Right cardiac atrium (tissue), 5 donors: ENCODE data around the gene ASF1B. TPM values are rescaled to one million over a fixed set of nuclear protein-coding genes. Genes with fewer than 3 reads are reported as not detected.

Source experiments
- ATAC-seq, 2 donors: fragments of 200-7000 bp; cut with Tn5 transposase; one replicate each; pipeline versions ENCODE4 v1.8.0 to v1.9.1; 2020; ENCODE audit warnings: moderate library complexity in 2 of 2, mild to moderate bottlenecking in 1 of 2
- DNase-seq, 3 donors: peaks; one replicate each; pipeline ENCODE4 v3.0.0-alpha.2; 2020
- H3K27ac ChIP-seq: one replicate; pipeline ENCODE4 v1.5.1; 2013; ENCODE audit warnings: mild to moderate bottlenecking, low read length, control low read depth, moderate library complexity
- H3K27me3 ChIP-seq: one replicate; pipeline ENCODE4 v1.6.1; 2013; ENCODE audit not compliant: control insufficient read depth, insufficient read depth
- H3K4me1 ChIP-seq: one replicate; pipeline ENCODE4 v1.6.1; 2013; ENCODE audit warnings: low read length; ENCODE audit not compliant: control insufficient read depth, insufficient read depth
- H3K4me3 ChIP-seq: one replicate; pipeline ENCODE4 v1.5.1; 2013; ENCODE audit warnings: low read length, control low read depth
- H3K9me3 ChIP-seq: one replicate; pipeline ENCODE4 v1.6.1; 2013; ENCODE audit warnings: low read length; ENCODE audit not compliant: control insufficient read depth
- WGBS: extraction: QIAGEN DNeasy Blood & Tissue Kit; methylation state at CpG from one replicate; pipeline ENCODE4 v1.1.7; 2013; 5-methylcytosine and 5-hydroxymethylcytosine counted together
- intact Hi-C, 4 donors: fragments of 100-400 bp; cut with DNase I; formaldehyde crosslinking; loops; one replicate each; pipeline versions ENCODE4 v1.11.0 to v1.14.0; 2022 to 2023
- polyA plus RNA-seq: library from polyadenylated mRNA; stranded (reverse); fragments of 200-250 nt; gene quantifications from one replicate; pipeline ENCODE4 v1.2.3, GENCODE V29; 2013
- total RNA-seq, 4 donors: library from RNA; stranded (reverse); fragmentation: NEBNext Ultra II Directional; extraction: Animal tissue kit (Norgen Biotek cat#: 25700); gene quantifications; one replicate each; pipeline ENCODE4 v1.2.1, GENCODE V29; 2021
- donor health status: healthy with polysubstance abuse.
- donor health status: DM: no; HTN: yes; CAD: no.
- donor health status: DM: no; HTN: no; CAD: no.
- donor health status: DM: no; HTN: yes; CAD: no; lungs with severe emphysema.
- donor health status: DM: yes; HTN: yes; CAD: no.

ASF1B gene
- total and polyA plus RNA-seq, 5 donors: 0.29 to 1.4 (median 1.0) TPM

- H3K27me3 ChIP-seq: no peaks in the 10 kb centered on the region
- peak overlapping the region; percentile 98 for H3K27ac ChIP-seq
- intact Hi-C loops: loop anchor here in 1 of 4 donors (5.0 kb wide), 1 partner anchor 36 kb away; the partner anchor contains the start of gene PRKACA
- no peaks in the 10 kb centered on the region for H3K9me3 ChIP-seq
- WGBS: under 1% methylated on average over 50 of the region's 50 CpGs
- DNase-seq: peak; percentile 99
- peak overlapping the region; percentile 90 for H3K4me3 ChIP-seq
- H3K4me1 ChIP-seq: peaks cover 4% of the 10 kb centered on the region
- peak; percentile 95 for ATAC-seq
Observed at GRCh38 chr19:14080887-14081796, 55.2 kb downstream of the ASF1B start.

GRCh38 chr19:14078411-14078810 is 58.0 kb downstream of the ASF1B start:
- Histone ChIP-seq H3K4me3 (no peak overlapping the region), H3K9me3 (no peaks in the 10 kb centered on the region), H3K4me1 (peaks cover 4% of the 10 kb centered on the region), H3K27ac (no peak overlapping the region), H3K27me3 (no peaks in the 10 kb centered on the region)
- DNase-seq (no peak), ATAC-seq (no peak)
- intact Hi-C loops: no loop called here
- WGBS: 58% methylated on average over 2 of the region's 2 CpGs

GRCh38 chr19:14073925-14074838 is 62.2 kb downstream of the ASF1B start:
- ATAC-seq (peak; percentile 2 to 3), DNase-seq (peak in 2 of 3 donors; percentile 71 to 72)
- peak overlapping the region; percentile 84 for H3K27ac ChIP-seq
- intact Hi-C loops: loop anchor here in 3 of 4 donors (2.0 to 5.0 kb wide), 3 partner anchors 43 to 193 kb away; partner anchors contain the start of gene PRKACA (in 1 of the 3)
- 4% methylated on average over 44 of the region's 44 CpGs for WGBS
- no peaks in the 10 kb centered on the region for H3K27me3 ChIP-seq
- H3K9me3 ChIP-seq: no peaks in the 10 kb centered on the region
- peaks cover 2% of the 10 kb centered on the region for H3K4me1 ChIP-seq
- peak overlapping the region; percentile 68 for H3K4me3 ChIP-seq

DNA sequence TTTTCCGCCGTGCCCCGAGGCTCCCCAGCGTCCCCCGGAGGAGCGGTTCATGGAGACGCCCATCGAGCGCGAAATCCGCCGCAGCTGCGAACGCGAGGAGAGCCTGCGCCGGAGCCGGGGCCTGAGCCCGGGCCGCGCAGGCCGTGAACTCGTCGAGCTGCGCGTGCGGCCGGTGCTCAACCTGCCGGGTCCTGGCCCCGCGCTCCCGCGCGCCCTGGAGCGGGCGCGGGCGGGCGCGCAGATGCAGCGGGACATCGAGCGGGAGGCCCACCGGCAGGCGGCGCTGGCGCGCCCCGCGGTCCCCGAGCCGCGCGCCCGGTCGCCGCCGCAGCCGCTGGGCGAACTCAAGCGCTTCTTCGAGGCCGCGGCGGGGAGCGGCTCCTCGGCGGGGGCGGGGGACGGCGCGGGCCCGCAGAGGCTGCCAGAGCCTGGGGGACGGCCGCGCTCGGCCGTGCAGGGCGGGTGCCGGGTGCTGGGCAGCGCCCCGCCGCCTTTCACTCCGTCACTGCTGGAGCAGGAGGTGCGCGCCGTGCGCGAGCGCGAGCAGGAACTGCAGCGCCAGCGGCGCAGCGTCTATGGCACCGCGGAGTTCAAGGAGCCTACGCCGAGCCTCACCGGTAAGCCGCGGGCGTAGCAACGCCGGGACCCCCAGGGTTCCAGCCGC is 63.0 kb downstream of the ASF1B start:
- peaks cover 2% of the 10 kb centered on the region for H3K4me1 ChIP-seq
- ATAC-seq (peak; percentile 55 to 58), DNase-seq (peak; percentile 79 to 92 (median 92))
- H3K4me3 ChIP-seq: peak overlapping the region; percentile 68
- H3K9me3 ChIP-seq: no peaks in the 10 kb centered on the region
- peak overlapping the region; percentile 84 for H3K27ac ChIP-seq
- intact Hi-C loops: loop anchor here in 3 of 4 donors (2.0 to 5.0 kb wide), 3 partner anchors 44 to 193 kb away; partner anchors contain the start of gene PRKACA (in 1 of the 3)
- no peaks in the 10 kb centered on the region for H3K27me3 ChIP-seq
- WGBS: under 1% methylated on average over 106 of the region's 106 CpGs

GRCh38 chr19:14072535-14073260 is 63.7 kb downstream of the ASF1B start, which contains the start of gene MISP3:
MISP3 (plus strand) TSS chr19:14072786; CDS start chr19:14073310, 524 bp downstream.
- WGBS: under 1% methylated on average over 51 of the region's 51 CpGs
- DNase-seq (peak; percentile 53 to 81 (median 81)), ATAC-seq (peak; percentile 28 to 31)

DNA sequence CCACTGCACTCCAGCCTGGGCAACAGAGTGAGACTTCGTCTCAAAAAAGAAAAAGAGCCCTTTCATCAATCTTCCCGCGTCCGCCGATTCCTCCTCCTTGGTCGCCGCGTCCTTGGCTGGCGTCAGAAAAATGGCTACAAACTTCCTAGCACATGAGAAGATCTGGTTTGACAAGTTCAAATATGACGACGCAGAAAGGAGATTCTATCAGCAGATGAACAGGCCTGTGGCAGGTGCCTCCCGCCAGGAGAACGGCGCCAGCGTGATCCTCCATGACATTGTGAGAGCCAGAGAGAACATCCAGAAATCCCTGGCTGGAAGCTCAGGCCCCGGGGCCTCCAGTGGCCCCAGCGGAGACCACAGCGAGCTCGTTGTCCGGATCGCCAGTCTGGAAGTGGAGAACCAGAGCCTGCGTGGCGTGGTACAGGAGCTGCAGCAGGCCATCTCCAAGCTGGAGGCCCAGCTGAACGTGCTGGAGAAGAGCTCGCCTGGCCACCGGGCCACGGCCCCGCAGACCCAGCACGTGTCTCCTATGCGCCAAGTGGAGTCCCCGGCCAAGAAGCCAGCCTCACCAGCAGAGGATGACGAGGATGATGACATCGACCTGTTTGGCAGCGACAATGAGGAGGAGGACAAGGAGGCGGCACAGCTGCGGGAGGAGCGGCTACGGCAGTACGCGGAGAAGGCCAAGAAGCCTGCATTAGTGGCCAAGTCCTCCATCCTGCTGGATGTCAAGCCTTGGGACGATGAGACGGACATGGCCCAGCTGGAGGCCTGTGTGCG is 65.9 kb downstream of the ASF1B start:
- DNase-seq: peak; percentile 45 to 69 (median 68)
- H3K4me1 ChIP-seq: peaks cover 2% of the 10 kb centered on the region
- H3K4me3 ChIP-seq: no peak overlapping the region
- H3K27ac ChIP-seq: no peak overlapping the region
- 88% methylated on average over 43 of the region's 43 CpGs for WGBS
- H3K9me3 ChIP-seq: no peaks in the 10 kb centered on the region
- no peaks in the 10 kb centered on the region for H3K27me3 ChIP-seq
- intact Hi-C loops: loop anchor here in 2 of 4 donors (5.0 kb wide), 2 partner anchors 47 to 188 kb away; partner anchors contain the start of gene PRKACA (in 1 of the 2)
- no peak for ATAC-seq

More at GRCh38 chr19:14072535-14073260, 63.7 kb downstream of the ASF1B start, which contains the start of gene MISP3:
- Histone ChIP-seq H3K27ac (peak within 1 kb of the TSS; percentile 84), H3K27me3 (no peaks in the 10 kb centered on the region), H3K4me1 (peaks cover 2% of the 10 kb centered on the region), H3K9me3 (no peaks in the 10 kb centered on the region), H3K4me3 (peak within 1 kb of the TSS; percentile 68)
- intact Hi-C loops: loop anchor here in 3 of 4 donors (2.0 to 5.0 kb wide), 3 partner anchors 45 to 192 kb away; partner anchors contain the start of gene PRKACA (in 1 of the 3)

Other genes with a start within 250 kb of the ASF1B start
- gene BRME1, start 230.5 kb downstream of the ASF1B start, total RNA-seq: 1 to 10 TPM in 1 of 4 donors, under 1 TPM in 3; 0.40 to 1.2 (median 0.80) TPM
- gene BRME1, start 230.5 kb downstream of the ASF1B start, polyA plus RNA-seq: 0.48 TPM
- gene CC2D1A, start 230.4 kb downstream of the ASF1B start, total RNA-seq: 10 to 100 TPM; 21.6 to 26.2 (median 22.3) TPM
- 22.9 TPM for gene CC2D1A, start 230.4 kb downstream of the ASF1B start, polyA plus RNA-seq
- gene PODNL1, start 198.2 kb downstream of the ASF1B start, total RNA-seq: 1 to 10 TPM; 1.4 to 3.2 (median 2.2) TPM
- 1.9 TPM for gene PODNL1, start 198.2 kb downstream of the ASF1B start, polyA plus RNA-seq
- 10 to 100 TPM; 20.3 to 24.1 (median 21.1) TPM for gene DCAF15, start 184.1 kb downstream of the ASF1B start, total RNA-seq
- gene DCAF15, start 184.1 kb downstream of the ASF1B start, polyA plus RNA-seq: 21.5 TPM
- 10 to 100 TPM; 10.9 to 15.6 (median 13.5) TPM for gene RFX1, start 130.3 kb downstream of the ASF1B start, total RNA-seq
- gene RFX1, start 130.3 kb downstream of the ASF1B start, polyA plus RNA-seq: 7.0 TPM
- not detected for gene RLN3, start 108.4 kb downstream of the ASF1B start, total RNA-seq
- not detected for gene RLN3, start 108.4 kb downstream of the ASF1B start, polyA plus RNA-seq
- 1 to 10 TPM; 3.3 to 4.7 (median 3.7) TPM for gene IL27RA, start 104.8 kb downstream of the ASF1B start, total RNA-seq
- gene IL27RA, start 104.8 kb downstream of the ASF1B start, polyA plus RNA-seq: 3.4 TPM
- gene PALM3, start 74.5 kb downstream of the ASF1B start, total RNA-seq: under 1 TPM; 0.38 to 0.58 (median 0.48) TPM
- 0.45 TPM for gene PALM3, start 74.5 kb downstream of the ASF1B start, polyA plus RNA-seq
- gene MISP3, start 63.8 kb downstream of the ASF1B start, total RNA-seq: 10 to 100 TPM in 1 of 4 donors, 1 to 10 TPM in 3; 6.4 to 10.3 (median 9.2) TPM
- 11.1 TPM for gene MISP3, start 63.8 kb downstream of the ASF1B start, polyA plus RNA-seq
- not detected for gene C19orf67, start 50.8 kb downstream of the ASF1B start, total RNA-seq
- gene C19orf67, start 50.8 kb downstream of the ASF1B start, polyA plus RNA-seq: not detected
- 10 to 100 TPM; 34.0 to 53.8 (median 42.5) TPM for gene SAMD1, start 45.8 kb downstream of the ASF1B start, total RNA-seq
- 32.2 TPM for gene SAMD1, start 45.8 kb downstream of the ASF1B start, polyA plus RNA-seq
- 100 to 1,000 TPM; 351 to 412 (median 373) TPM for gene PRKACA, start 18.8 kb downstream of the ASF1B start, total RNA-seq
- 256 TPM for gene PRKACA, start 18.8 kb downstream of the ASF1B start, polyA plus RNA-seq
- gene ADGRL1, start 69.6 kb upstream of the ASF1B start, total RNA-seq: 10 to 100 TPM; 28.4 to 36.9 (median 34.0) TPM
- gene ADGRL1, start 69.6 kb upstream of the ASF1B start, polyA plus RNA-seq: 20.1 TPM
- 10 to 100 TPM; 27.6 to 41.0 (median 35.1) TPM for gene ADGRE5, start 244.9 kb upstream of the ASF1B start, total RNA-seq
- gene ADGRE5, start 244.9 kb upstream of the ASF1B start, polyA plus RNA-seq: 17.7 TPM